Measurements from ENCODE around the gene C1D. TPM values are rescaled to one million over a fixed set of nuclear protein-coding genes. Genes with fewer than 3 reads are reported as not detected.

The C1D gene
- total RNA-seq, 1 experiment from 2014 or later, result 21.1 TPM

DNA sequence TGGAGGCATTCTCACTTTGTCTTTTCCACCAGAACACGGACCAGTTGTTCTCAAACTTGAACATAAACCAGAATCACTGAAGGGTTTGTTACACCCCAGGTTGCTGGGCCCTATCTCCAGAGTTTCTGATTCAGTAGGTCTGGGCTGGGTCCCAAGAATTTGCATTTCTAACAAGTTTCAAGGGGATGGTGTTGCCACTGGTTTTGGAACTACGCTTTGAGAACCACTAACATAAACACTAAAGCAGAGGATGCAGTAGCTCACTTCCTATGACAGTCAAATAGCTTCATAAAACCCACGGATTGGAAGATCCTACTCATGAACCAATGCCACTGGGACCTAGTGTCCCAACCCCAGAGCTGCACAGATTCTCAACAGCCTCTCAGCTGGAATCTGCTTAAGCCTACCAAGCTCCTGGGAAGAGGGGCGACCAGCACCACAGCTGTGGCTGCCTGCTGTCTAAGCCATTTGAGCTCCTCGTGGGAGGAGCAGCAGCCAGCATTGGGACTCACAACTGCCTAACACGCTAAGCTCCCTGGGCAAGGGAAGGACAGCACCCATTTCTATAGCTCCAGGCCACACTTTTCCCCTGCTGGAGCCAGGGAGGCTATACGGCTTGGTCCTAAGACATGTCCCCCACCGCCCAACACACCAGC lies 62.5 kb downstream of the C1D start (continued):
- no peak for TF ChIP-seq CBX3 (IDR thresholded peaks at IDR 0.05; ENCODE audit: low read depth)
- no peak for TF ChIP-seq YY1 (IDR thresholded peaks at IDR 0.05; ENCODE audit: extremely low read depth, insufficient replicate concordance, low read depth, low read length)
- TF ChIP-seq, protein P1, sequence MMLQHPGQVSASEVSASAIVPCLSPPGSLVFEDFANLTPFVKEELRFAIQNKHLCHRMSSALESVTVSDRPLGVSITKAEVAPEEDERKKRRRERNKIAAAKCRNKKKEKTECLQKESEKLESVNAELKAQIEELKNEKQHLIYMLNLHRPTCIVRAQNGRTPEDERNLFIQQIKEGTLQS (IDR thresholded peaks at IDR 0.05), result no peak

DNA sequence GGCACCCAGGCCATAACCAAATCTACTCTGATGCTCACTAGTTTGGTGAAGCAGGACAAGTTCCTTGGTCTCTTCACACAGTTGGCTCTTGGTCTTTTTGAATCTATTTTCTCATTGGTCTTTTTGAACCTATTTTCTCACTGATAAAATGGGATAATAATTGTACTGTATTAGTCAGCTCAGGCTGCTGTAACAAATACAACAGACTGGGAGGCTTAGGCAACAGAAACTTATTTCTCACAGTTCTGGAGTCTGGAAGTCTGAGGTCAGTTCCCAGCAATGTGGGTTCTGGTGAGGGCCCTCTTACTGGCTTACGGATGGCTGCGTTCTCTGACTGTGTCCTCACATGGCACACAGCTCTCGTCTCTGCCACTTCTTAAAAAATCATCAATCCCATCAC lies 63.5 kb downstream of the C1D start:
- TF ChIP-seq TCF7L2 (IDR thresholded peaks at IDR 0.05; ENCODE audit: borderline replicate concordance, extremely low read depth, insufficient read depth, insufficient read length), result no peak
- TF ChIP-seq EZH2 (IDR thresholded peaks at IDR 0.05), result no peak
- TF ChIP-seq ZNF274 (IDR thresholded peaks at IDR 0.05; ENCODE audit: low read depth, low read length), result no peak
- no peak for TF ChIP-seq CBX3 (IDR thresholded peaks at IDR 0.05; ENCODE audit: low read depth)
- TF ChIP-seq EGR1 (IDR thresholded peaks at IDR 0.05; ENCODE audit: low read depth), result no peak
- TF ChIP-seq ELF1 (IDR thresholded peaks at IDR 0.05; ENCODE audit: borderline replicate concordance, low read depth), result no peak
- TF ChIP-seq, protein P2, sequence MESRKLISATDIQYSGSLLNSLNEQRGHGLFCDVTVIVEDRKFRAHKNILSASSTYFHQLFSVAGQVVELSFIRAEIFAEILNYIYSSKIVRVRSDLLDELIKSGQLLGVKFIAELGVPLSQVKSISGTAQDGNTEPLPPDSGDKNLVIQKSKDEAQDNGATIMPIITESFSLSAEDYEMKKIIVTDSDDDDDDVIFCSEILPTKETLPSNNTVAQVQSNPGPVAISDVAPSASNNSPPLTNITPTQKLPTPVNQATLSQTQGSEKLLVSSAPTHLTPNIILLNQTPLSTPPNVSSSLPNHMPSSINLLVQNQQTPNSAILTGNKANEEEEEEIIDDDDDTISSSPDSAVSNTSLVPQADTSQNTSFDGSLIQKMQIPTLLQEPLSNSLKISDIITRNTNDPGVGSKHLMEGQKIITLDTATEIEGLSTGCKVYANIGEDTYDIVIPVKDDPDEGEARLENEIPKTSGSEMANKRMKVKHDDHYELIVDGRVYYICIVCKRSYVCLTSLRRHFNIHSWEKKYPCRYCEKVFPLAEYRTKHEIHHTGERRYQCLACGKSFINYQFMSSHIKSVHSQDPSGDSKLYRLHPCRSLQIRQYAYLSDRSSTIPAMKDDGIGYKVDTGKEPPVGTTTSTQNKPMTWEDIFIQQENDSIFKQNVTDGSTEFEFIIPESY (IDR thresholded peaks at IDR 0.05; ENCODE audit: extremely low read depth, insufficient replicate concordance, low read length), result no peak
- TF ChIP-seq, protein P3, sequence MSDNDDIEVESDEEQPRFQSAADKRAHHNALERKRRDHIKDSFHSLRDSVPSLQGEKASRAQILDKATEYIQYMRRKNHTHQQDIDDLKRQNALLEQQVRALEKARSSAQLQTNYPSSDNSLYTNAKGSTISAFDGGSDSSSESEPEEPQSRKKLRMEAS (IDR thresholded peaks at IDR 0.05), result no peak
- no peak for TF ChIP-seq CEBPB (IDR thresholded peaks at IDR 0.05; ENCODE audit: low read depth)
- no peak for TF ChIP-seq YY1 (IDR thresholded peaks at IDR 0.05; ENCODE audit: extremely low read depth, insufficient replicate concordance, low read depth, low read length)
- TF ChIP-seq ZFX (IDR thresholded peaks at IDR 0.05), result no peak
- TF ChIP-seq, protein P4, sequence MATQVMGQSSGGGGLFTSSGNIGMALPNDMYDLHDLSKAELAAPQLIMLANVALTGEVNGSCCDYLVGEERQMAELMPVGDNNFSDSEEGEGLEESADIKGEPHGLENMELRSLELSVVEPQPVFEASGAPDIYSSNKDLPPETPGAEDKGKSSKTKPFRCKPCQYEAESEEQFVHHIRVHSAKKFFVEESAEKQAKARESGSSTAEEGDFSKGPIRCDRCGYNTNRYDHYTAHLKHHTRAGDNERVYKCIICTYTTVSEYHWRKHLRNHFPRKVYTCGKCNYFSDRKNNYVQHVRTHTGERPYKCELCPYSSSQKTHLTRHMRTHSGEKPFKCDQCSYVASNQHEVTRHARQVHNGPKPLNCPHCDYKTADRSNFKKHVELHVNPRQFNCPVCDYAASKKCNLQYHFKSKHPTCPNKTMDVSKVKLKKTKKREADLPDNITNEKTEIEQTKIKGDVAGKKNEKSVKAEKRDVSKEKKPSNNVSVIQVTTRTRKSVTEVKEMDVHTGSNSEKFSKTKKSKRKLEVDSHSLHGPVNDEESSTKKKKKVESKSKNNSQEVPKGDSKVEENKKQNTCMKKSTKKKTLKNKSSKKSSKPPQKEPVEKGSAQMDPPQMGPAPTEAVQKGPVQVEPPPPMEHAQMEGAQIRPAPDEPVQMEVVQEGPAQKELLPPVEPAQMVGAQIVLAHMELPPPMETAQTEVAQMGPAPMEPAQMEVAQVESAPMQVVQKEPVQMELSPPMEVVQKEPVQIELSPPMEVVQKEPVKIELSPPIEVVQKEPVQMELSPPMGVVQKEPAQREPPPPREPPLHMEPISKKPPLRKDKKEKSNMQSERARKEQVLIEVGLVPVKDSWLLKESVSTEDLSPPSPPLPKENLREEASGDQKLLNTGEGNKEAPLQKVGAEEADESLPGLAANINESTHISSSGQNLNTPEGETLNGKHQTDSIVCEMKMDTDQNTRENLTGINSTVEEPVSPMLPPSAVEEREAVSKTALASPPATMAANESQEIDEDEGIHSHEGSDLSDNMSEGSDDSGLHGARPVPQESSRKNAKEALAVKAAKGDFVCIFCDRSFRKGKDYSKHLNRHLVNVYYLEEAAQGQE (IDR thresholded peaks at IDR 0.05; ENCODE audit: low read depth), result no peak
- no peak for TF ChIP-seq EZH2phosphoT487 (IDR thresholded peaks at IDR 0.05; ENCODE audit: borderline replicate concordance)
- TF ChIP-seq FOSL1 (IDR thresholded peaks at IDR 0.05; ENCODE audit: low read depth), result no peak
- TF ChIP-seq, protein P1 (IDR thresholded peaks at IDR 0.05), result no peak
- TF ChIP-seq JUND (IDR thresholded peaks at IDR 0.05), result no peak
- no peak for TF ChIP-seq POLR2A (IDR thresholded peaks at IDR 0.05; ENCODE audit: borderline replicate concordance, extremely low read depth, insufficient read depth, insufficient read length)
- POLR2A ChIA-PET, result no interaction called here
- Histone ChIP-seq H3K9me2 (ENCODE audit: insufficient read depth) (no peaks in the 10 kb centered on the region), H3K9me3 (ENCODE audit: control insufficient read depth in 1 of 2, insufficient read depth in 1 of 2, low read depth in 1 of 2, low read length in 2 of 2) (no peaks in the 10 kb centered on the region), H3K4me3 (replicated peaks in 1 of 2; ENCODE audit: low read depth in 1 of 2, low read length in 2 of 2) (no peak overlapping the region), H3K9ac (ENCODE audit: low read length) (no peak overlapping the region), H3K79me2 (ENCODE audit: insufficient read depth, low read length) (no peaks in the 10 kb centered on the region), H2AFZ (ENCODE audit: low read depth, low read length, poor library complexity, severe bottlenecking) (no peak overlapping the region), H3K36me3 (ENCODE audit: control insufficient read depth in 1 of 2, insufficient read depth in 2 of 2, low read length in 2 of 2) (no peaks in the 10 kb centered on the region), H3K4me2 (ENCODE audit: low read length) (no peak overlapping the region), H4K20me1 (ENCODE audit: insufficient read depth) (no peaks in the 10 kb centered on the region), H3K27ac (ENCODE audit: low read depth, low read length) (no peak overlapping the region), H3K4me1 (ENCODE audit: control insufficient read depth in 1 of 2, insufficient read depth in 2 of 2, low read length in 2 of 2) (no peaks in the 10 kb centered on the region), H3K27me3 (ENCODE audit: insufficient read depth, low read length) (peaks cover 7% of the 10 kb centered on the region; the same call in 1 of the 2 replicates)
- intact Hi-C loops (cut with micrococcal nuclease), result no loop called here
- RAD21 ChIA-PET (ENCODE audit: low non-redundant PET in 1 of 2, low total read pairs in 2 of 2, uncharacterized antibody in 2 of 2, unreplicated experiment in 2 of 2), result no interaction called here
- CTCF ChIA-PET, result no interaction called here
- DNase-seq (ENCODE audit: low read depth, low spot score) (no peak), ATAC-seq (no peak)
- no TSS peak for BruUV-seq (replicated peaks)
